G401.6 (cell line): ENCODE measurements around the gene MLIP.
"Not testable (repeated sequence)": the region's sequence is repeated elsewhere in the genome, so short reads cannot be mapped to it uniquely, and the experiment has no call there.

Experiments used
- FAIRE-seq: peaks from 2 replicates; lab custom pipeline; 2012; peaks lifted over from hg19 to GRCh38; lab: Jason Lieb, UNC

The MLIP gene, protein sequence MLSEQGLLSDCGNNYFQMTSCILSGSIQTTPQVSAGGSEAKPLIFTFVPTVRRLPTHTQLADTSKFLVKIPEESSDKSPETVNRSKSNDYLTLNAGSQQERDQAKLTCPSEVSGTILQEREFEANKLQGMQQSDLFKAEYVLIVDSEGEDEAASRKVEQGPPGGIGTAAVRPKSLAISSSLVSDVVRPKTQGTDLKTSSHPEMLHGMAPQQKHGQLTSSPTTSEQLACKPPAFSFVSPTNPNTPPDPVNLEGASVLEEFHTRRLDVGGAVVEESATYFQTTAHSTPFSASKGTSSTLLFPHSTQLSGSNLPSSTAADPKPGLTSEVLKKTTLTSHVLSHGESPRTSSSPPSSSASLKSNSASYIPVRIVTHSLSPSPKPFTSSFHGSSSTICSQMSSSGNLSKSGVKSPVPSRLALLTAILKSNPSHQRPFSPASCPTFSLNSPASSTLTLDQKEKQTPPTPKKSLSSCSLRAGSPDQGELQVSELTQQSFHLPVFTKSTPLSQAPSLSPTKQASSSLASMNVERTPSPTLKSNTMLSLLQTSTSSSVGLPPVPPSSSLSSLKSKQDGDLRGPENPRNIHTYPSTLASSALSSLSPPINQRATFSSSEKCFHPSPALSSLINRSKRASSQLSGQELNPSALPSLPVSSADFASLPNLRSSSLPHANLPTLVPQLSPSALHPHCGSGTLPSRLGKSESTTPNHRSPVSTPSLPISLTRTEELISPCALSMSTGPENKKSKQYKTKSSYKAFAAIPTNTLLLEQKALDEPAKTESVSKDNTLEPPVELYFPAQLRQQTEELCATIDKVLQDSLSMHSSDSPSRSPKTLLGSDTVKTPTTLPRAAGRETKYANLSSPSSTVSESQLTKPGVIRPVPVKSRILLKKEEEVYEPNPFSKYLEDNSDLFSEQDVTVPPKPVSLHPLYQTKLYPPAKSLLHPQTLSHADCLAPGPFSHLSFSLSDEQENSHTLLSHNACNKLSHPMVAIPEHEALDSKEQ

GRCh38 chr6:54111341-54112045 lies at the start of gene MLIP:
MLIP (plus strand) TSS chr6:54111443; CDS start chr6:54111480, 37 bp downstream.
- no peak for FAIRE-seq

GRCh38 chr6:54063228-54063539 lies 48.1 kb upstream of the MLIP start:
- no peak for FAIRE-seq

DNA sequence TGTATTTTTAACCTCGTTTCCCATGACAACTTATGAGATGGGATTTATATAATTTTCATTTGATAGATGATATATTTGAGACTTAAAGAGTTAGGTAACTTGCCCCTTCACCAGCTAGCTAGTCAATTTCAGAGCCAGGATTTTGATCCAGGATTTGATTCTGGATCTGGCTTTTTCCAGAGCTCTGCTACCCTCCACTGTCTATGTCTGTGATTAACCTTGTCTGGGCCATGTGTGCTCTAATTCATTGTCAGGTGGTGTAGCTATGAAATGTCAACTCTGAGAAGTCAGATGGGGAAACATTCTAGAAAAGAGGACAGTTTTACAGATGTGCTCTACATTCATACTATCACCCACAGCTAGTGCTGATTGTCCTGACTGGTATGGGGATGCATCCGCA lies 42.5 kb upstream of the MLIP start:
- FAIRE-seq, result no peak

DNA sequence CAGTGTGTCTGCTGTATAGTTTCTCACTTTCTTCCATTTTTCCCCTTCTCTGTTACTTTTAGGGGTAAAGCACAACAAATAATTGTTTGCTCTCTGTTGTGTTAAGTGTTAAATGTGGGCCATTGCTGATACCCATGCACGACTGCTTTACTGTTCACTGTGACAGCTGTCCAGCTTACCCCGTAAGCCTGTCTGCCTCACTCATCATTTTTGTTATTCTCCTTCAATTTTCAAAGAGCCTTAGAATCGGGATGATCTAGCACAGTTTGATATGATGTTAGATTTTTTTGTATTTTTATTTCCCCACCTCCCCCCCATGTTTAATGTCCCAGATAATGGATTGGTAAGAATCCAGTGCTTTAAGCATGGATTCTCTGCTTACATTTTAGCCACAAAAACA lies 41.2 kb upstream of the MLIP start:
- no peak for FAIRE-seq

- FAIRE-seq, result no peak
Measured at GRCh38 chr6:54071821-54072340, 39.4 kb upstream of the MLIP start.

DNA sequence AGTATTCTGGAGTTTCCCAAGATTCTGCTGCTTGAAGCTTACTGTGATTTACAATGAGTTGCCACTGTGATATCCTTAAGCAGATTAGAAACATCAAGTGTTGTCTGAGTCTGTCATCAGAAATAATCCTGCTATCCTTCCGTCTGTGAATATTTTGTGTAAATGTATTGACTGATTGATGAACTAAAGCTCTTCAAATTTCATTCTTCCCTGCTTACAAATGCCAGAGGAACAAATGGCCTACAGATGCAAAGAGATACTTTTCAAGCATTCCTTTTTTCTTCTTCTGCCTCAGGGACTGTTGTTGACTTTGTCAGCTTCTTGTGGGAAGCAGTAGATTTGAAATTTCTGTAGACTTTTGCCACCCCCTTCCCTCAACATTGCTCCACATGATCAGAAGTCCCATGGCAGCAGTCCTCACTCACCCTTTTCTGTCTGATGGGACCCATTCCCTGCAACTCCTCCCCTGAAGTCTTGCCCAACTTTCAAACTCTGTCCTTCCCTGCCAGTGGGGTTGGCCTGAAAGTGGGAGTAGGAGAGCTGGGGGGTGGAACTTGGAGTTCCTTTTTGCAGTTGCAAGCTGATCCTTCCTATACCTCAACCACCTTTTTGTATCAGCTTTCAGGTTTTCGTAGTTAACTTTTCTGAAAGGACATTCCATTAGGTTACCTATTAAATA lies 38.5 kb upstream of the MLIP start:
- no peak for FAIRE-seq

- no peak for FAIRE-seq
Measured at GRCh38 chr6:54073487-54073886, 37.8 kb upstream of the MLIP start.

DNA sequence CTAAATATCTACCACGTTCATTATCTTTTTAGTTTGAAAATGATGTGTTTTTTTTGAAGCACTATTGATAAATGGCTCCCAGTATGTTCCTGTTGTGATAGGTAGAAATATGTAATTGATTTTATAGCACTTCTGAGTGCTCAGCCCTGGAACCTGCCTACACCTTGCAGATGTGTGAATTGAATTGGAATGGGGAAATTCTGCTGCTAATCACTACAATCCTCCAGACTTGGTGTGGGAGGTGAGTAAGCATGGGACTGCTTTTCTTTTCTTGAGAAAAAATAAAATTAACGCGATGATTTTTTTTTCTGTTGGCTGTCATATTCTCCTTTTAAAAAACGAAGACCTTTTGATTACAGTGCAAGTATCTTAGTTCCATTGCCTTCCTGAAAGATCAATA lies 37.1 kb upstream of the MLIP start:
- FAIRE-seq, result no peak

GRCh38 chr6:54074578-54075195 lies 36.6 kb upstream of the MLIP start:
- no peak for FAIRE-seq

DNA sequence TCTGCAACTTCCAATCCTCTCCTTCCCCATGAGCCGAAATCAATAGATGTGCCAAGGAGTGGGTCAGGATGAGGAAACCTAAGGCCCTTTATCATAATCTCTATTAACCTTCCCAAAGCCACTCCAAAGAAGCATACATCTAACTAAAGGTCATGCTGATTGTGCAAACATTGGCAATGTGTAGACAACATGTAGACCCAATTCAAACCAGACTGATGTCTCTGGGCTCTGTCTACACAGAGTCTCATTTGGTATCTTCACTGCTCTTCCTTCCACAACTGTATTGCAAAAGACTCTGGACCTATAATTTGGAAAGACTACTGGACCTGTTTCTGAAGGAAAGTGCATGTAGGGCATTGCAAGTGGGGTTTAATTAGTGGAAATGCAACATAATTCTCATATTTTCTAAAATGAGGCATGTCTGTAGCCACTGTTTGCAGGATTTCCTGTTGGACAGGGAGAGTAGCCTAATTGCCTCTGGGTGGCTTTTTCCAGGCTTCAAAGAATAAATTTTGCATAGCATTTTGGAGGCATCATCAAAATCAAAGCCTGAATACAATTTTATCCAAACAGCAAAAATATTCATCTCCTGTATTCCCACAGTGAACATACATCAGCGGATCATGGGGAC lies 35.0 kb upstream of the MLIP start:
- FAIRE-seq, result no peak

DNA sequence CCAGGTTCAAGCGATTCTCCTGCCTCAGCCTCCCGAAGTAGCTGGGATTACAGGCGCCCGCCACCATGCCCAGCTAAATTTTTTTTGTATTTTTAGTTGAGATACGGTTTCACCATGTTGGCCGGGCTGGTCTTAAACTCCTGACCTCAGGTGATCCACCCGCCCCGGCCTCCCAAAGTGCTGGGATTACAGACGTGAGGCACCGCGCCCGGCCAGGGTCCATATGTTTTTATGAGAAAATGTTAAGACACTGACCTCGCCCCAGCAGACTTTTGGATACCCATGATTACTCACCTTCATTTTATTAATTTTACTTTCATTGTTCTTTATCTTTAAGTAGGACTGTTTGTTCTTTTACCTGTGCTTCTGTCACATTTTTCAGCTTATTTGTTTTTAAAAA lies 29.7 kb upstream of the MLIP start:
- FAIRE-seq, result not testable (repeated sequence)

GRCh38 chr6:54083287-54083686 lies 28.0 kb upstream of the MLIP start:
- no peak for FAIRE-seq

- FAIRE-seq, result no peak
Measured at GRCh38 chr6:54084231-54084630, 27.0 kb upstream of the MLIP start.

DNA sequence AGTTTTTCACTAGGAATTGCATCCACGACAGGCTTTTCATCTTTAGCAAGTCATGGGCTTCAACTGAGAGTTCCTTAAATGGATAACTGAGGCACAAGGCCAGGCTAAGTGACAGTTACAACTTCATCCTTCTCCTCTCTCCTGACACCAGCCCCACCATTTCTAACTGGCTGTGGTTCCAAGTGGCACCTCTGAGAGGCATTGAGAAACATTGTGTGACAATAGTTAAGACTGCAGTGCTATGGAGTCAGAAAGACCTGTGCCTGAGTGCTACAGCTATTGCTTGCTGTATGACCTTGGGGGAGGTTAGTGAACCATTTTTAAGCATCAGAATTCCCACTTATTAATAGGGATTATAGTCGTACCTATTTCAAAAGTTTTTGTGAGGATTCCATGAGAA lies 26.2 kb upstream of the MLIP start:
- no peak for FAIRE-seq

DNA sequence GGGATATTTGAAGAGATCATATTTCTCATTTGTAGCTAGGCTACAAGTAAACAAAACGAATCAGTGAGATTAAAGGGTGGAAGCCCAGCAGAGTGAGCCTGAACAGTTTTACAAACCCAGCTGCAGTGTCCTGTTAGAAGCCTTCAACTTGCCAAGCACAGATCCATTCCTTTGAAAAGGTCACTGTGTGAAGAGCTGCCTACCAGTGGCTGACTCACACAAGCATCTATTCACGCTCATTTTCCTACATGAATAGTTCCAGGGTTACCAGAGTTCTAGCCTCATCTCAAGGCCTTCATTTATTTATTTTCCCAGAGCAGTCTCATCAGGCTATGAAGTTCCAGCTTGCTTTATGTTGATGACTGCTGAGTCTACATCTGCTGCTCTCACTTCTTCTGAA lies 25.7 kb upstream of the MLIP start:
- FAIRE-seq, result no peak

GRCh38 chr6:54086439-54086838 lies 24.8 kb upstream of the MLIP start:
- FAIRE-seq, result no peak

GRCh38 chr6:54087721-54088120 lies 23.5 kb upstream of the MLIP start:
- FAIRE-seq, result no peak

- FAIRE-seq, result no peak
Measured at GRCh38 chr6:54093326-54093948, 17.8 kb upstream of the MLIP start.

- no peak for FAIRE-seq
Measured at GRCh38 chr6:54094293-54094692, 16.9 kb upstream of the MLIP start.

DNA sequence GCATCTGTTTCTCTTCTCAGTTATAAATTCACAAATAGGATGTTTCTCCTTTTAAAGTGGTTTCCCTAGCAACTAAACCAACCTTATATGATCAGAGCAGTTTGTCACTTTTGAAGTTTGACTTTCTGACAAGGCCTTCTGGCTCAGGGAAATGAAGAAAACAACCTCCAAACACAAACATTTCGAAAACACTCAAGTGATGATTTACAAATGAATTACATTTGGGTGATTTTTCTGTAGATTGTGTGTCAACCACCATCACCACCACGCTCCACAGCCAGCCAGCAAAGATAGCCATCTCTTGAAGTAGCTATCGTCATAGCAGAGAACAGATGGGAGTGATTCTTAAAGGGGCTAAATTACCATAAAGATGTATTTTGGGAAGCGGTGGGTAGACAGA lies 16.5 kb upstream of the MLIP start:
- no peak for FAIRE-seq

DNA sequence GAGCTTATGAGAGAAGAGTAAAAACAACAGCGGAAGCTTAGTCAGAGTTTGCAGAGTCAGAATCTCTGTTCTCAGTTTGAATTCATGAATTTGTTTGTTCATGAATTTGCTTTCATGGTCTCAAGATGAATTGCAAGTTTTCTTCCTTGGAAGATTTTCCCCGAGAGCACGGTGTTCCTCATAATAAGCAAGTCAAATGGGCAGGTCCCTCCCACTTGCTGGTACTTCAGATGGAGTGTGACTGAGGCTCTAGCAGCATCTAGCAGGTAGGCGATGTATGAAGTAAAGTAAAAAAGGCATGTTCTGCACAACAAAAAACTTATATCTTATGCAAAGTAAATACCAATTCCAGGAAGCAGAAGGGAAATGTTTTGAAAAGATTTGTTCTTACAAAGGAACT lies 15.5 kb upstream of the MLIP start:
- FAIRE-seq, result no peak
